GM23338 (cell line): ENCODE results near the gene SOWAHC. TPM values are rescaled to one million over a fixed set of nuclear protein-coding genes. Genes with fewer than 3 reads are reported as not detected.

Source experiments
- ATAC-seq: fragments of 200-7000 bp; cut with Tn5 transposase; 3 replicates; pipeline ENCODE4 v1.9.1; 2020
- DNase-seq: peaks from one replicate; pipeline ENCODE4 v3.0.0-alpha.2; 2015; ENCODE audit warnings: low spot score
- H2AFZ ChIP-seq: fragments of 200-600 bp; sonication (generic); 2 replicates; pipeline ENCODE4 v1.8.0; 2016; ENCODE audit warnings: antibody characterized with exemption, mild to moderate bottlenecking, moderate library complexity
- H3F3A ChIP-seq: fragments of 200-600 bp; sonication (generic); replicated peaks from 2 replicates; pipeline ENCODE4 v1.8.0; 2017; ENCODE audit warnings: antibody characterized with exemption, mixed run types, low read depth
- H3K27ac ChIP-seq: fragments of 200-600 bp; sonication (generic); 2 replicates; pipeline ENCODE4 v1.6.1; 2016; ENCODE audit warnings: low read depth
- H3K27me3 ChIP-seq: fragments of 200-600 bp; sonication (generic); 2 replicates; pipeline ENCODE4 v1.8.0; 2016; ENCODE audit warnings: mild to moderate bottlenecking, mixed run types, moderate library complexity; ENCODE audit not compliant: insufficient read depth
- H3K36me3 ChIP-seq: fragments of 200-600 bp; sonication (generic); 2 replicates; pipeline ENCODE4 v1.8.0; 2016; ENCODE audit warnings: mild to moderate bottlenecking; ENCODE audit not compliant: insufficient read depth
- H3K4me1 ChIP-seq: fragments of 200-600 bp; sonication (generic); 2 replicates; pipeline ENCODE4 v1.8.0; 2016; ENCODE audit warnings: mild to moderate bottlenecking, moderate library complexity; ENCODE audit not compliant: insufficient read depth
- H3K4me2 ChIP-seq: fragments of 200-600 bp; sonication (generic); 2 replicates; pipeline ENCODE4 v1.7.1; 2017; ENCODE audit warnings: mixed run types
- H3K4me3 ChIP-seq: fragments of 200-600 bp; sonication (generic); 2 replicates; pipeline ENCODE4 v1.6.1; 2016; ENCODE audit warnings: mixed run types
- H3K79me2 ChIP-seq: fragments of 200-600 bp; sonication (generic); replicated peaks from 2 replicates; pipeline ENCODE4 v1.8.0; 2017; ENCODE audit warnings: mild to moderate bottlenecking; ENCODE audit not compliant: insufficient read depth
- H3K9me2 ChIP-seq: fragments of 200-600 bp; sonication (generic); 2 replicates; pipeline ENCODE4 v1.8.0; 2017; ENCODE audit not compliant: insufficient read depth
- H4K20me1 ChIP-seq: fragments of 200-600 bp; sonication (generic); replicated peaks from 2 replicates; pipeline ENCODE4 v1.8.0; 2017; ENCODE audit warnings: mild to moderate bottlenecking; ENCODE audit not compliant: insufficient read depth
- H3K27ac Mint-ChIP-seq: 2 replicates; pipeline ENCODE4 v1.8.0; 2020; ENCODE audit warnings: inconsistent platforms, mild to moderate bottlenecking, moderate library complexity, mixed read lengths
- H3K27me3 Mint-ChIP-seq: 3 replicates; pipeline ENCODE4 v1.8.0; 2022; ENCODE audit warnings: low read depth, mild to moderate bottlenecking, moderate library complexity, mixed read lengths, inconsistent platforms; ENCODE audit not compliant: insufficient read depth, poor library complexity
- H3K36me3 Mint-ChIP-seq: 3 replicates; pipeline ENCODE4 v1.8.0; 2021; ENCODE audit warnings: low read depth, mild to moderate bottlenecking, inconsistent platforms, moderate library complexity, mixed read lengths
- H3K4me1 Mint-ChIP-seq: 3 replicates; pipeline ENCODE4 v1.8.0; 2020; ENCODE audit warnings: mild to moderate bottlenecking, inconsistent platforms, mixed read lengths
- H3K4me3 Mint-ChIP-seq: 3 replicates; pipeline ENCODE4 v1.8.0; 2021; ENCODE audit warnings: moderate library complexity, mild to moderate bottlenecking, inconsistent platforms, mixed read lengths
- H3K9me3 Mint-ChIP-seq: 3 replicates; pipeline ENCODE4 v1.8.0; 2020; ENCODE audit warnings: moderate library complexity, mild to moderate bottlenecking, inconsistent platforms, mixed read lengths
- ETS1 ChIP-seq: IDR thresholded peaks from 2 replicates; pipeline ENCODE4 v1.6.1; 2016; ENCODE audit warnings: antibody characterized with exemption
- EZH2phosphoT487 ChIP-seq: fragments of 200-600 bp; sonication (generic); IDR thresholded peaks from one replicate; pipeline ENCODE4 v1.8.1; 2018; ENCODE audit warnings: antibody characterized with exemption; ENCODE audit not compliant: unreplicated experiment
- POLR2AphosphoS5 ChIP-seq: IDR thresholded peaks from 2 replicates; pipeline ENCODE4 v1.6.1; 2016; ENCODE audit warnings: antibody characterized with exemption, low read depth
- ZNF114 ChIP-seq: fragments of 250-450 bp; sonication (Bioruptor Pico); IDR thresholded peaks from 2 replicates; pipeline ENCODE4 v1.5.0; 2020; ENCODE audit warnings: mild to moderate bottlenecking, moderate library complexity
- polyA plus RNA-seq: library from polyadenylated mRNA; unstranded; fragments of >200 nt; fragmentation: Nextera tagmentation; extraction: Ambion mirVana; gene quantifications from 2 replicates; pipeline ENCODE4 v1.2.1, GENCODE V29; 2016
- total RNA-seq: library from RNA; depleted of rRNA; stranded (reverse); fragments of >200 nt; shearing (Covaris generic); gene quantifications from 2 replicates; pipeline ENCODE4 v1.2.3, GENCODE V29; 2014
- TF ChIP-seq, protein P1 (sequence below): fragments of 250-450 bp; sonication (Bioruptor Pico); IDR thresholded peaks from 2 replicates; pipeline ENCODE4 v1.5.0; 2020; ENCODE audit warnings: mild to moderate bottlenecking, moderate library complexity
- TF ChIP-seq, protein P2 (sequence below), 2 experiments: fragments of 200-600 bp in 1 of 2; sonication (generic) in 1 of 2; conservative IDR thresholded peaks; 2 replicates each; pipeline versions ENCODE4 v1.5.1 to v1.6.1; 2016 to 2017; ENCODE audit warnings: antibody characterized with exemption in 2 of 2, low read depth in 2 of 2, mild to moderate bottlenecking in 2 of 2, moderate library complexity in 1 of 2

SOWAHC gene
- total and polyA plus RNA-seq, 2 experiments from 2014 or later: 7.4 to 26.3 TPM

DNA sequence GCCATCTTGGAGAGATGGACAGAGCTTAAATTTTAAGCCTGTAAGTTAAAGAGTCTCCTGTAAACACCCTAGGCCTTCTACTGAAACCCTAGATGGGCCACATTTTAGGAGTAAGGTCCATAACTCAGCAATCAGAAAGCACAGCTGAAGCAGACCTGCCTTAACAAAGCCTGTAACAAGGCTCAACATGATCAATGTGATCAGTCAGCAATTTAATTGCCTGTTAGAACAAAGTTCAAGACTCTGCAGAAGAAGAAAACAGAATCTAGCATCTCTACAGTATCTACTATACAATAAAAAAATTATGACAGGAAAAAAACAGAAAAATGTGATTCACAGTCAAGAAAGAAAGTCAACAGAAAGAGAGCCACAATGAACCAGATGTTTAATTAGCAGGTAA is 27.5 kb upstream of the SOWAHC start (continued):
- TF ChIP-seq, protein P1, sequence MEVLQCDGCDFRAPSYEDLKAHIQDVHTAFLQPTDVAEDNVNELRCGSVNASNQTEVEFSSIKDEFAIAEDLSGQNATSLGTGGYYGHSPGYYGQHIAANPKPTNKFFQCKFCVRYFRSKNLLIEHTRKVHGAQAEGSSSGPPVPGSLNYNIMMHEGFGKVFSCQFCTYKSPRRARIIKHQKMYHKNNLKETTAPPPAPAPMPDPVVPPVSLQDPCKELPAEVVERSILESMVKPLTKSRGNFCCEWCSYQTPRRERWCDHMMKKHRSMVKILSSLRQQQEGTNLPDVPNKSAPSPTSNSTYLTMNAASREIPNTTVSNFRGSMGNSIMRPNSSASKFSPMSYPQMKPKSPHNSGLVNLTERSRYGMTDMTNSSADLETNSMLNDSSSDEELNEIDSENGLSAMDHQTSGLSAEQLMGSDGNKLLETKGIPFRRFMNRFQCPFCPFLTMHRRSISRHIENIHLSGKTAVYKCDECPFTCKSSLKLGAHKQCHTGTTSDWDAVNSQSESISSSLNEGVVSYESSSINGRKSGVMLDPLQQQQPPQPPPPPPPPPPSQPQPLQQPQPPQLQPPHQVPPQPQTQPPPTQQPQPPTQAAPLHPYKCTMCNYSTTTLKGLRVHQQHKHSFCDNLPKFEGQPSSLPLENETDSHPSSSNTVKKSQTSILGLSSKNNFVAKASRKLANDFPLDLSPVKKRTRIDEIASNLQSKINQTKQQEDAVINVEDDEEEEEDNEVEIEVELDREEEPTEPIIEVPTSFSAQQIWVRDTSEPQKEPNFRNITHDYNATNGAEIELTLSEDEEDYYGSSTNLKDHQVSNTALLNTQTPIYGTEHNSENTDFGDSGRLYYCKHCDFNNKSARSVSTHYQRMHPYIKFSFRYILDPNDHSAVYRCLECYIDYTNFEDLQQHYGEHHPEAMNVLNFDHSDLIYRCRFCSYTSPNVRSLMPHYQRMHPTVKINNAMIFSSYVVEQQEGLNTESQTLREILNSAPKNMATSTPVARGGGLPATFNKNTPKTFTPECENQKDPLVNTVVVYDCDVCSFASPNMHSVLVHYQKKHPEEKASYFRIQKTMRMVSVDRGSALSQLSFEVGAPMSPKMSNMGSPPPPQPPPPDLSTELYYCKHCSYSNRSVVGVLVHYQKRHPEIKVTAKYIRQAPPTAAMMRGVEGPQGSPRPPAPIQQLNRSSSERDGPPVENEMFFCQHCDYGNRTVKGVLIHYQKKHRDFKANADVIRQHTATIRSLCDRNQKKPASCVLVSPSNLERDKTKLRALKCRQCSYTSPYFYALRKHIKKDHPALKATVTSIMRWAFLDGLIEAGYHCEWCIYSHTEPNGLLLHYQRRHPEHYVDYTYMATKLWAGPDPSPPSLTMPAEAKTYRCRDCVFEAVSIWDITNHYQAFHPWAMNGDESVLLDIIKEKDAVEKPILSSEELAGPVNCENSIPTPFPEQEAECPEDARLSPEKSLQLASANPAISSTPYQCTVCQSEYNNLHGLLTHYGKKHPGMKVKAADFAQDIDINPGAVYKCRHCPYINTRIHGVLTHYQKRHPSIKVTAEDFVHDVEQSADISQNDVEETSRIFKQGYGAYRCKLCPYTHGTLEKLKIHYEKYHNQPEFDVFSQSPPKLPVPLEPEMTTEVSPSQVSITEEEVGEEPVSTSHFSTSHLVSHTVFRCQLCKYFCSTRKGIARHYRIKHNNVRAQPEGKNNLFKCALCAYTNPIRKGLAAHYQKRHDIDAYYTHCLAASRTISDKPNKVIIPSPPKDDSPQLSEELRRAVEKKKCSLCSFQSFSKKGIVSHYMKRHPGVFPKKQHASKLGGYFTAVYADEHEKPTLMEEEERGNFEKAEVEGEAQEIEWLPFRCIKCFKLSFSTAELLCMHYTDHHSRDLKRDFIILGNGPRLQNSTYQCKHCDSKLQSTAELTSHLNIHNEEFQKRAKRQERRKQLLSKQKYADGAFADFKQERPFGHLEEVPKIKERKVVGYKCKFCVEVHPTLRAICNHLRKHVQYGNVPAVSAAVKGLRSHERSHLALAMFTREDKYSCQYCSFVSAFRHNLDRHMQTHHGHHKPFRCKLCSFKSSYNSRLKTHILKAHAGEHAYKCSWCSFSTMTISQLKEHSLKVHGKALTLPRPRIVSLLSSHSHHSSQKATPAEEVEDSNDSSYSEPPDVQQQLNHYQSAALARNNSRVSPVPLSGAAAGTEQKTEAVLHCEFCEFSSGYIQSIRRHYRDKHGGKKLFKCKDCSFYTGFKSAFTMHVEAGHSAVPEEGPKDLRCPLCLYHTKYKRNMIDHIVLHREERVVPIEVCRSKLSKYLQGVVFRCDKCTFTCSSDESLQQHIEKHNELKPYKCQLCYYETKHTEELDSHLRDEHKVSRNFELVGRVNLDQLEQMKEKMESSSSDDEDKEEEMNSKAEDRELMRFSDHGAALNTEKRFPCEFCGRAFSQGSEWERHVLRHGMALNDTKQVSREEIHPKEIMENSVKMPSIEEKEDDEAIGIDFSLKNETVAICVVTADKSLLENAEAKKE: no peak
- no peak for TF ChIP-seq ZNF114 (CRISPR knock-in tag)

DNA sequence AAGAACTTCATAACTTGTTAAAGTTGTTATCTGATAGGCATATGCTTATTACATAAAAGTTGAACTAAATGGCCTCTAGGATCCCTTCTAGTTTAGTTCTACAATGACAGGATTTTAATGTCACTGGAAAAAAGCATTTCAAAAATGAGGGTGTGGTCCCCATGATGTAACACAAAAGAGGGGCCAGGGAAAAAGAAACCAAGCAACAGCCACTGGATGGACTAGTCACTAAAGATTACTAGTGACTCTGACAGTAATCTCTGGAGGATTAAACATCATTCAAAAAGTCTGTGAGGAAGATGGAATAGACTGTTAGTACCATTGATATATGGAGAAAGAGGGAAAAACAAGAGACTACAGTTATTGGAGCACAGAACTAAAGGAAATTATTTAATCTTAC is 23.0 kb upstream of the SOWAHC start:
- Mint-ChIP-seq H3K36me3 (peaks cover 5% of the 10 kb centered on the region; the same call in 2 of the 3 replicates), H3K27me3 (no peaks in the 10 kb centered on the region), H3K4me3 (no peak overlapping the region), H3K27ac (peak overlapping the region; percentile 28; the same call in 1 of the 2 replicates), H3K9me3 (no peaks in the 10 kb centered on the region), H3K4me1 (peaks cover 6% of the 10 kb centered on the region; the same call in 2 of the 3 replicates)
- no peaks in the 10 kb centered on the region for H3K36me3 ChIP-seq
- H3K9me2 ChIP-seq: no peaks in the 10 kb centered on the region
- no peaks in the 10 kb centered on the region for H3F3A ChIP-seq
- DNase-seq (no peak), ATAC-seq (no peak)
- H3K79me2 ChIP-seq: peaks cover 56% of the 10 kb centered on the region
- 0 out of 2 replicates have a peak overlapping the region, but pooled peaks have one; percentile 40 for H3K27ac ChIP-seq
- H3K4me2 ChIP-seq: no peak overlapping the region
- no peak overlapping the region for H3K4me3 ChIP-seq
- H4K20me1 ChIP-seq: peaks cover 8% of the 10 kb centered on the region; the same call in 1 of the 2 replicates
- H2AFZ ChIP-seq: no peak overlapping the region
- H3K4me1 ChIP-seq: no peaks in the 10 kb centered on the region
- no peaks in the 10 kb centered on the region for H3K27me3 ChIP-seq
- TF ChIP-seq, protein P1: no peak
- TF ChIP-seq ZNF114 (CRISPR knock-in tag) (no peak), POLR2AphosphoS5 (no peak), EZH2phosphoT487 (no peak), ETS1 (no peak)
- TF ChIP-seq, protein P2, sequence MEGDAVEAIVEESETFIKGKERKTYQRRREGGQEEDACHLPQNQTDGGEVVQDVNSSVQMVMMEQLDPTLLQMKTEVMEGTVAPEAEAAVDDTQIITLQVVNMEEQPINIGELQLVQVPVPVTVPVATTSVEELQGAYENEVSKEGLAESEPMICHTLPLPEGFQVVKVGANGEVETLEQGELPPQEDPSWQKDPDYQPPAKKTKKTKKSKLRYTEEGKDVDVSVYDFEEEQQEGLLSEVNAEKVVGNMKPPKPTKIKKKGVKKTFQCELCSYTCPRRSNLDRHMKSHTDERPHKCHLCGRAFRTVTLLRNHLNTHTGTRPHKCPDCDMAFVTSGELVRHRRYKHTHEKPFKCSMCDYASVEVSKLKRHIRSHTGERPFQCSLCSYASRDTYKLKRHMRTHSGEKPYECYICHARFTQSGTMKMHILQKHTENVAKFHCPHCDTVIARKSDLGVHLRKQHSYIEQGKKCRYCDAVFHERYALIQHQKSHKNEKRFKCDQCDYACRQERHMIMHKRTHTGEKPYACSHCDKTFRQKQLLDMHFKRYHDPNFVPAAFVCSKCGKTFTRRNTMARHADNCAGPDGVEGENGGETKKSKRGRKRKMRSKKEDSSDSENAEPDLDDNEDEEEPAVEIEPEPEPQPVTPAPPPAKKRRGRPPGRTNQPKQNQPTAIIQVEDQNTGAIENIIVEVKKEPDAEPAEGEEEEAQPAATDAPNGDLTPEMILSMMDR (conservative IDR thresholded peaks at IDR 0.05; ENCODE audit: low read depth in 2 of 2): no peak
